Testis (tissue), 3 donors: ENCODE measurements around the gene ADD3. TPM values are rescaled to one million over a fixed set of nuclear protein-coding genes. Genes with fewer than 3 reads are reported as not detected.
"Not testable (repeated sequence)": the region's sequence is repeated elsewhere in the genome, so short reads cannot be mapped to it uniquely, and the experiment has no call there.

Source experiments
- DNase-seq: peaks from one replicate; pipeline ENCODE4 v3.0.0-alpha.2; 2019
- H3K27ac ChIP-seq, 2 donors: fragments of 200-600 bp; sonication (generic); one replicate each; pipeline ENCODE4 v1.5.1; 2019
- H3K27me3 ChIP-seq: fragments of 200-600 bp; sonication (generic); one replicate; pipeline ENCODE4 v1.5.1; 2019
- H3K36me3 ChIP-seq: fragments of 200-600 bp; sonication (generic); one replicate; pipeline ENCODE4 v1.5.1; 2017; ENCODE audit warnings: low read depth; ENCODE audit errors: missing control alignments
- H3K4me1 ChIP-seq: fragments of 200-600 bp; sonication (generic); one replicate; pipeline ENCODE4 v1.5.1; 2019
- H3K4me3 ChIP-seq, 2 donors: fragments of 200-600 bp; sonication (generic); one replicate each; pipeline ENCODE4 v1.5.1; 2017 to 2019
- H3K9me3 ChIP-seq: fragments of 200-600 bp; sonication (generic); one replicate; pipeline ENCODE4 v1.5.1; 2017
- POLR2A ChIP-seq: fragments of 450-650 bp; IDR thresholded peaks from one replicate; pipeline ENCODE4 v1.6.1; 2017; ENCODE audit warnings: antibody characterized with exemption, mild to moderate bottlenecking, moderate library complexity
- WGBS, 2 donors: methylation state at CpG; one replicate each; pipeline ENCODE4 v1.1.5; 2018; 5-methylcytosine and 5-hydroxymethylcytosine counted together
- intact Hi-C: fragments of 100-400 bp; cut with DNase I; formaldehyde crosslinking; loops from one replicate; pipeline ENCODE4 v1.15.1; 2023; ENCODE audit warnings: low total_unique reads
- polyA plus RNA-seq: library from polyadenylated mRNA; stranded (reverse); fragments of 350-450 nt; fragmentation: Illumina TruSeq; extraction: RNeasy Lipid Tissue Mini Kit (QIAGEN cat#74804); gene quantifications from one replicate; pipeline ENCODE4 v1.2.3, GENCODE V29; 2014; ENCODE audit warnings: low read depth, low replicate concordance; ENCODE audit not compliant: insufficient read depth
- total RNA-seq, 2 donors: library from RNA; depleted of rRNA; stranded (reverse); fragments of >200 nt; gene quantifications; one replicate each; pipeline ENCODE4 v1.2.3, GENCODE V29; 2016
- TF ChIP-seq, protein P1 (sequence below), 3 experiments: fragments of 450-650 bp in 2 of 3; fragments of 200-600 bp in 1 of 3; sonication (generic) in 1 of 3; IDR thresholded peaks; one replicate each; pipeline ENCODE4 v1.5.1; 2016 to 2019; ENCODE audit warnings: antibody characterized with exemption in 3 of 3, mild to moderate bottlenecking in 2 of 3, moderate library complexity in 1 of 3

ADD3 gene
- total and polyA plus RNA-seq, 3 donors from 2014 or later, result 155 to 394 (median 240) TPM

- H3K4me3 ChIP-seq, result no peak overlapping the region
- intact Hi-C loops, result no loop called here
- TF ChIP-seq POLR2A, result no peak
- TF ChIP-seq, protein P1, sequence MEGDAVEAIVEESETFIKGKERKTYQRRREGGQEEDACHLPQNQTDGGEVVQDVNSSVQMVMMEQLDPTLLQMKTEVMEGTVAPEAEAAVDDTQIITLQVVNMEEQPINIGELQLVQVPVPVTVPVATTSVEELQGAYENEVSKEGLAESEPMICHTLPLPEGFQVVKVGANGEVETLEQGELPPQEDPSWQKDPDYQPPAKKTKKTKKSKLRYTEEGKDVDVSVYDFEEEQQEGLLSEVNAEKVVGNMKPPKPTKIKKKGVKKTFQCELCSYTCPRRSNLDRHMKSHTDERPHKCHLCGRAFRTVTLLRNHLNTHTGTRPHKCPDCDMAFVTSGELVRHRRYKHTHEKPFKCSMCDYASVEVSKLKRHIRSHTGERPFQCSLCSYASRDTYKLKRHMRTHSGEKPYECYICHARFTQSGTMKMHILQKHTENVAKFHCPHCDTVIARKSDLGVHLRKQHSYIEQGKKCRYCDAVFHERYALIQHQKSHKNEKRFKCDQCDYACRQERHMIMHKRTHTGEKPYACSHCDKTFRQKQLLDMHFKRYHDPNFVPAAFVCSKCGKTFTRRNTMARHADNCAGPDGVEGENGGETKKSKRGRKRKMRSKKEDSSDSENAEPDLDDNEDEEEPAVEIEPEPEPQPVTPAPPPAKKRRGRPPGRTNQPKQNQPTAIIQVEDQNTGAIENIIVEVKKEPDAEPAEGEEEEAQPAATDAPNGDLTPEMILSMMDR (IDR thresholded peaks at IDR 0.05), result no peak
- no peaks in the 10 kb centered on the region for H3K27me3 ChIP-seq
- no peaks in the 10 kb centered on the region for H3K36me3 ChIP-seq
- DNase-seq, result no peak
- peaks cover 55% of the 10 kb centered on the region for H3K4me1 ChIP-seq
- H3K9me3 ChIP-seq, result no peaks in the 10 kb centered on the region
- WGBS, 2 donors, result 59 to 64% methylated on average over 2 of the region's 2 CpGs
- peak overlapping the region; percentile 16 to 71 for H3K27ac ChIP-seq
These were observed 28.6 kb upstream of the ADD3 start for GRCh38 chr10:109979215-109979614.

GRCh38 chr10:109981650-109982049, 26.1 kb upstream of the ADD3 start:
- no peak overlapping the region for H3K4me3 ChIP-seq
- no peaks in the 10 kb centered on the region for H3K27me3 ChIP-seq
- peaks cover 48% of the 10 kb centered on the region for H3K4me1 ChIP-seq
- intact Hi-C loops, result no loop called here
- H3K36me3 ChIP-seq, result no peaks in the 10 kb centered on the region
- DNase-seq, result no peak
- WGBS, 2 donors, result 32 to 56% methylated on average over 2 of the region's 2 CpGs
- no peak for TF ChIP-seq POLR2A
- TF ChIP-seq, protein P1 (IDR thresholded peaks at IDR 0.05), result no peak
- peak overlapping the region; percentile 78 to 79 for H3K27ac ChIP-seq
- H3K9me3 ChIP-seq, result no peaks in the 10 kb centered on the region

GRCh38 chr10:109982123-109982522, 25.7 kb upstream of the ADD3 start:
- H3K4me1 ChIP-seq, result peaks cover 48% of the 10 kb centered on the region
- 30 to 45% methylated on average over 3 of the region's 3 CpGs for WGBS, 2 donors
- H3K9me3 ChIP-seq, result no peaks in the 10 kb centered on the region
- TF ChIP-seq POLR2A, result no peak
- TF ChIP-seq, protein P1 (IDR thresholded peaks at IDR 0.05), result no peak
- intact Hi-C loops, result no loop called here
- H3K27me3 ChIP-seq, result no peaks in the 10 kb centered on the region
- H3K27ac ChIP-seq, result peak overlapping the region; percentile 78 to 79
- H3K36me3 ChIP-seq, result no peaks in the 10 kb centered on the region
- peak; percentile 38 for DNase-seq
- no peak overlapping the region for H3K4me3 ChIP-seq

- 48 to 67% methylated on average over 1 of the region's 1 CpG for WGBS, 2 donors
- Histone ChIP-seq H3K27me3 (no peaks in the 10 kb centered on the region), H3K9me3 (no peaks in the 10 kb centered on the region), H3K4me3 (no peak overlapping the region), H3K27ac (peak overlapping the region; percentile 78 to 79), H3K36me3 (no peaks in the 10 kb centered on the region), H3K4me1 (peaks cover 47% of the 10 kb centered on the region)
- DNase-seq, result no peak
- TF ChIP-seq POLR2A, result no peak
- TF ChIP-seq, protein P1 (IDR thresholded peaks at IDR 0.05), result no peak
- intact Hi-C loops, result no loop called here
These were observed 25.0 kb upstream of the ADD3 start for GRCh38 chr10:109982812-109983211.

- Histone ChIP-seq H3K27me3 (no peaks in the 10 kb centered on the region), H3K9me3 (no peaks in the 10 kb centered on the region), H3K36me3 (no peaks in the 10 kb centered on the region), H3K4me1 (peaks cover 39% of the 10 kb centered on the region), H3K4me3 (no peak overlapping the region), H3K27ac (no peak overlapping the region)
- no peak for DNase-seq
- WGBS, 2 donors, result 79 to 82% methylated on average over 2 of the region's 2 CpGs
- TF ChIP-seq POLR2A, result no peak
- TF ChIP-seq, protein P1 (IDR thresholded peaks at IDR 0.05), result no peak
- intact Hi-C loops, result no loop called here
These were observed 23.8 kb upstream of the ADD3 start for GRCh38 chr10:109984013-109984412.

GRCh38 chr10:109985768-109986167, 22.0 kb upstream of the ADD3 start:
- WGBS, 2 donors, result 89 to 97% methylated on average over 3 of the region's 3 CpGs
- DNase-seq, intact Hi-C loops, H3K4me3 ChIP-seq, H3K27me3 ChIP-seq, H3K27ac ChIP-seq, H3K36me3 ChIP-seq, H3K9me3 ChIP-seq: not testable (repeated sequence)
- peaks cover 25% of the 10 kb centered on the region for H3K4me1 ChIP-seq
